Muscle of back (tissue), 13 donors: ENCODE data around the gene EXPH5. TPM values are rescaled to one million over a fixed set of nuclear protein-coding genes. Genes with fewer than 3 reads are reported as not detected.
A peak's percentile ranks its signal among the peaks of the same experiment; 100 is the strongest.
"Not testable (repeated sequence)": the region's sequence is repeated elsewhere in the genome, so short reads cannot be mapped to it uniquely, and the experiment has no call there.

Source experiments
- DNase-seq, 3 donors: peaks; one replicate each; pipeline versions ENCODE4 v3.0.0 to v3.0.0-alpha.2; 2013
- long read RNA-seq, 9 donors: transcript quantifications; one replicate each; lab custom pipeline, GENCODE V29; 2026
- polyA plus RNA-seq, 10 donors: library from polyadenylated mRNA; unstranded; fragments of 120-200 nt; gene quantifications; one replicate each; pipeline ENCODE4 v1.2.1, GENCODE V29; 2013; ENCODE audit not compliant: insufficient read length in 10 of 10

The EXPH5 gene, protein sequence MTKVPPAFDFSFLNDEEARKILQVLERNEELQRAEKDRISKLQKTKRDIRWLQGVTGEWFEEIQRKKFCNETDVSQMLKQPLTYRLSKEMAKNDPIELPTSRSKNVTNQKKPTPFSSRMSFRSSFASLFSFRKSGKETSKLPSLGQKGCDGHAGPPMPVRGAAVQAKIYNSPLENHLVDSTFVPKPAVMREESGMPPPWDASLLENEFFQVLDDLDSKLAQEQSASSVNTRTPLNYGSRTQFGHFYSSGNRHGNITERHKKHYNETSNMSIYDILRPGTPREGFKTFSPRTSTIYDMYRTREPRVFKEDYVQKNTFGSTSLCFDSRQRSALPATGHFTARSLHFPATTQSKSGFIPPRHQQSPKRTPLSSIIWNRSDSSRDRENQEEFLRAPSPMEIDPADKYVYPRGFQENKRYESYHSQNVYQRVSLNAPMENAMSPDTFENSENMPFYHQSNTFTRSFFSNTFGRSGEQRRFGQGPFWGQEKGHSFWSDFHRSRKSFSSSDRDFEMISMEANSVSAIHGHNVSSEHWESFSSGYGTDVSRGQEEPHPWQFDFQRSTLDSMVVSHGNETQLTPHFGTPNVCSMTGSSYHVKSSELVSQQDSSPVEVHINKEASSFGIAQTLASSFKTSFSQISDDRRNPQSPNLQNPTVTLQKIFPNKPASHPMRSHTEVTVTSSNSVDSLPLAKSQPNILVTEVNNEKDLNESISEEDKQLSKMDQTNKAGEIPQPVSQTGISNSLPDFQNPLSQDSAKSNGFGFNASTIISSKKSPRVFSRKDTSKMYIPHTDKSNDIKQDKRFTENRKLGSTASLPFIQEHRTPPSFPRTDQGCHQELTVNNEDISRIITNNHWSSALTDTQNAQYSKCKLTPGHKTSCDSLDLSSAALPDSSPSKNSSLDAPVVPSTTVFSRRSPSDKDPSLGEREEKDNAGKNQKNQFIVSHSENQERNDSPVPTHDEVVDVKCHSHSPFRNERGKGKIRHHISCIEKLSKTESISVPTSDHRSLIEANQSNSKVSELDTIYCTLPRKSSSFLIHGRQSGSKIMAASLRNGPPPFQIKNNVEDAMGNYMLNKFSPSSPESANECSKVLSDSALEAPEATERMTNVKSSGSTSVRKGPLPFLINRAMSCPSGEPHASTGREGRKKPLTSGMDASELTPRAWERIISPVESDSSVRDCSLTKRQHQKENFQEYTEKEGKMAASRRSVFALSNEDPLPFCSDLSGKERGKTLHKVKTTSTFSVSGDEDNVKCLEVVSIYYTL (N-terminal part only)
- 1 to 10 TPM in 2 of 10 donors, under 1 TPM in 8; 0.28 to 2.6 (median 0.45) TPM for polyA plus RNA-seq
- long read RNA-seq, donor 1: 0 reads
- long read RNA-seq, donor 2: 0 reads
- long read RNA-seq, donor 3: 0 reads
- long read RNA-seq, donor 4: 0 reads
- long read RNA-seq, donor 5: 0 reads
- long read RNA-seq, donor 6: 0 reads
- long read RNA-seq, donor 7: 0 reads
- long read RNA-seq, donor 8: 0 reads
- long read RNA-seq, donor 9: 0 reads

DNA sequence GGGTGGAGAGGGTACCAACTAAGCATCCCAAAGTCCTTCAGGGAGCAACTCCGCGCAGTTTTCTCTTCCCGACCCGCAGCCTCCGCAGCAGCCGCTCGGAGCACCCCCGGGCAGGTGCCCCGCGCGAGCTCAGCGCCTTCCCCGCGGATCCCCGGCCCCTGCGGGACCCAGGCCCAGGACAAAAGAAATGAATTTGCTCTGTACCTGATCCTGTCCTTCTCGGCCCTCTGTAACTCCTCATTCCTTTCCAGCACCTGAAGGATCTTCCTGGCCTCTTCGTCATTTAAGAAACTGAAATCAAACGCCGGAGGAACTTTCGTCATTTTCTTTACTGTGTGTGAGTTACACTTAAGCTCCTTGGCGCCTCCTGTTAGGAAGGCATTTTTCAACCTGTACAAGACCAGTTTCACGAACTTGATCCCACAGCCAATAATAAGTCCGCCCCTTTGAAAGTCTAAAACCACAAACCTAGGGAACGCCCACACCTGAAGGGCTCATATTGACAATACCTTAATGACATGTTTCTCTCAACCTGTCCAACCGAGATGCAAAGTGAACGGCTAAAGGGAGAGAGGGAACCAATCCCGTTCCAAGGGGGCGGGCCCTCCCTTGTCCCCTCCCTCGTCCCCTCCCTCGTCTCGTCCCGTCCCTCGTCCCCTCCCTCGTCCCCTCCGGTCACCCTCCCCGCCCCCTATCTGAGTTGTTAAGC is at the start of gene EXPH5:
EXPH5 (minus strand) TSS at position 555 of the 709 bp plus-strand sequence; CDS start at position 323, 232 bp downstream.
- peak; percentile 52 to 86 (median 79) for DNase-seq

DNA sequence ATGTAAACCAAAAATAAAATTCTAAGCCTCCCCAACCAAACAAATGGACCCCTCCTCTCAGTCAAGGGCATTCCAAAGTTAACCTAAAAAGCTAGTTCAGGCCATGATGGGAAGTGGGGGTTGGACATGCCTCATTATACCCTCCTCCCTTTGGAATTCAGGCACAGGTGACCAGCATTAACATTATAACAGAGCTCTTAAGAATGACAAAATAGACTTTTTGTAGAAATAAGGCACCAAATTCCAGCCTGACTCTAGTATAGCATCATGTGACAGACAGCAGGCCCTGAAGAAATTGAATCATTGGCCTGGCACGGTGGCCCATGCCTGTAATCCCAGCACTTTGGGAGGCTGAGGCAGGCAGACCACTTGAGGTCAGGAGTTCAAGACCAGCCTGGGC is 48.2 kb upstream of the EXPH5 start:
- DNase-seq: not testable (repeated sequence)

DNA sequence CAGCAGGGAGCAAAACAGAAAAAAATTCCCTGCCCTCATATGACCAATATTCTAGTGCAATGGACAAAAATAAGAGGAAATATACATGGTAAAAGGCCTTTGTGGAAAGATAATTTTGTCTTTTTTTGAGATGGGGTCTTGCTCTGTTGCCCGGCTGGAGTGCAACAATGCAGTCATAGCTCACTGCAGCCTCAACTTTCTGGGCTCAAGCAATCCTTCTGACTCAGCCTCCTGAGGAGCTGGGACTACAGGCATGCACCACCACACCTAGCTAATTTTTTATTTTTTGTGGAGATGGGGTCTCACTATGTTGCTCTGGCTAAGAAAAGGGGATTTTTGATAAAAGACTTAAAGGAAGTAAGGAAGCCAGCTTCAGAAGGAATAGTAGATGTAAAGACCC is 45.6 kb upstream of the EXPH5 start:
- no peak for DNase-seq

DNA sequence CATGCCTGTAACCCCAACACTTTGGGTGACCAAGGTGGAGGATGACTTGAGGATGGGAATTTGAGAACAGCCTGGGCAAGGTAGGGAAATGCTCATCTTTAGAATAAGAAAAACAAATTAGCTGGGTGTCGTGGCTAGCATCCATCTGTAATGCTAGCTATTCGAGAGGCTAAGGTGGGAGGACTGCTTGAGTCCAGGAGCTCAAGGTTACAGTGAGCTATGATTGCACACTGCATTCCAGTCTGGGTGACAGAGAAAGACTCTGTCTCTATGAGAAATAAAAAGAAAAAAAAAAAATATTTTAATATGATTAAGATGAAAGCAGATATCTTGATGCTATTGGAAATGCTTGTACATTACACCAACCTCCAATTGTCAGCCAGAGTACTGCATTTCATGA is 42.7 kb upstream of the EXPH5 start:
- DNase-seq: no peak

DNA sequence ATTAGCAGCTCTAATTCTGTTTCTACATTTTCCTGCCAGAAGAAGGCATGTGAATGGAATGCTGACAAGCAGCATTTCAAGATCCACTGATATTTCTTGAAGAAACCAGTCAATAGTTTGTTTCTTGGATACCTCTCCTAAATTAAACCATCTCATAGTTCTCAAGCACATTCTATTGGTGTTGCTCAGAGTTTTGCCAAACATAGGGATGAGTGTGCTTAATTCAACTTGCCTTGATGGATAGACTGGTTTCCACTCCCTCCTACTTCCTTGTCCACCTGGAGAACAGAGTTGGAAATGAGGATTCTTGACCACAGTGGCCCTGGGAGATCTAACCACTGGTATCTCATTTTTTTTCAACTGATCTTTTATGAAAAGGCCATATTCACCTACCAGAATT is 41.5 kb upstream of the EXPH5 start:
- no peak for DNase-seq

DNA sequence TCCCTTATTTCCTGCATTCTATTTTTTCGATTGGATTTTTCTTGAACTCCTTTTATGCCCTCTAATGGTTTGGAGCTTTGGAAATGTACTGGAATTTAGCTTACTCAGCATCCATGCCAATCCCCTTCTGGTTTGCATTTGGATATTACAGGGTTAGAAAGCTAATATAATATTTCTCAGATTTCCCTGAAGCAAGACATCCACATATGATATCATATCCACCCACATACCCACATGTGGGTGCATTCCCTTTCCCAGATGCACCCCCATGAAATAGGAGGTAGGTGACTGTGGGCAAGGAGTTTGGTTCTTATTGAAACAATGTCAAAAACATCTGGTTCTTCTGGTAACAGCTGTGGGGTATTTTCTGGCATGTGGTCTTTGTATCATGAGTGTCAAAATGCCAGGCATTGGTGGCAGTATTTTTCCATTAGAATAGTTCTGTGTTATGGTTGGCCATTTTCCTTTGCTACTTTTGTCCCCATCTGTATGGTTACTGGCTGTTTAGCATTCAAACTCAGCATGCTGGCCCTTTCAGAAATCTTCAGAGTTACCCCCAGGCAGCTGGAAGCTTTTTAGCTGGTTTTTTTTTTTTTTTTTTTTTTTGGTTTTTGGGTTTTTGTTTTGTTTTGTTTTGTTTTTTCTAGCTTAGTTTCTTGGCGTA is 38.6 kb upstream of the EXPH5 start:
- no peak for DNase-seq

DNA sequence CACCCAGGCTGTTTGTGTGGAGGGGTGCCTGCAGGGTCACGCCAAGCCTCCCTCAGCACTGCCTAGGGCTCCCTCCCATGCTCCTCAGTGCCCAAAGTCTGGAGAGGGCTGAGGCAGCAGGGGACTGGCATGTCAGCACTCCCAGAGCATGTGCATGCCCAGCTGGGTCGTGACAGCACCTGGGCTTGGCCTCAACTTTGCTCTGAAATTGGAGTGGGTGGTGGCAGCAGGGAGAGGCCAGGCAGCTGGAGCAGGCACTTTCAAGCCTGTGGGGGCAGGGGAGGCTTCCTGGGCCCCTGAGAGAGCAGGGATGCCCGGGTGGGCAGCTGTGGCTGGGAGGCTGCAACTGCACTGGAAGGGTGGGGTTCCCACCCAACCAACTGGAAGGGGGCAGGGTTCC is 35.7 kb upstream of the EXPH5 start:
- DNase-seq: no peak

DNA sequence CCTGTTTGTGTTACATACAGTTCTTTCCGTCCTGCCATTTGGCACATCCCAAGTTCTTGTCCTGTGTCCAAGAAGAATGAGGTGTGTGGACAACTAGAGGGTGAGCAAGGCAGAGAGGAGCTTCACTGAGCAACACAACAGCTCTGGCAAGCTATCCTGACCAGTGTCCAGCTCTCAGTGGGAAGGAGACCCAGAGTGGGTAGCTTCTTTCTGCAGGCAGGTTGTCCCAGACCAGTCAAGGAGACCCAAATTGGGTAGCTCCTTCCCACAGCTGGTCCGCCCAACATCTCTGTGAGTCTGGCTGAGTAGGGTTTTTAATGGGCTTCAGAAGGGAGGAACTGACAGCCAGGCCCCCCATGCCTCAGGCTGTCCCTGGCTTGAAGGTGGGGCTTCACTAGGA is 35.2 kb upstream of the EXPH5 start:
- DNase-seq: no peak

DNA sequence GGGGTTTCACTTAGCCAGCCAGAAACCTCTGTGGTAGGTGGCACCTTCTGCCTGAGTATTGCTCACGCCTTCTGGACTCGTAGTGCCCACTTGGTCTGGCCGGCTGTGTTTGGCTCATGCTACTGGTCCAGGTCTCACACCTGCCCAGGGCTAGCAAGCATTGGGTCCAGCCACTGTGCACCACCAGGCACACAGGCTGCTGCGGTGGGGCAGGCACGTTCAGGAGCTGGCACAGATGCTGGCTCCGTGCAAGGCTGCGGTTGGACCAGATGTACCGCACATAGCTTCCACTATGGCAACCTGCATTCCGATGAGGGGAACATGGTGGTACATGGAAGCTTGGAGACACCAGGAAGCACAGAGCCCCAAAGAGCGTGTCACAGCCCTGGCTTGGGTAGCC is 34.8 kb upstream of the EXPH5 start:
- DNase-seq: no peak

DNA sequence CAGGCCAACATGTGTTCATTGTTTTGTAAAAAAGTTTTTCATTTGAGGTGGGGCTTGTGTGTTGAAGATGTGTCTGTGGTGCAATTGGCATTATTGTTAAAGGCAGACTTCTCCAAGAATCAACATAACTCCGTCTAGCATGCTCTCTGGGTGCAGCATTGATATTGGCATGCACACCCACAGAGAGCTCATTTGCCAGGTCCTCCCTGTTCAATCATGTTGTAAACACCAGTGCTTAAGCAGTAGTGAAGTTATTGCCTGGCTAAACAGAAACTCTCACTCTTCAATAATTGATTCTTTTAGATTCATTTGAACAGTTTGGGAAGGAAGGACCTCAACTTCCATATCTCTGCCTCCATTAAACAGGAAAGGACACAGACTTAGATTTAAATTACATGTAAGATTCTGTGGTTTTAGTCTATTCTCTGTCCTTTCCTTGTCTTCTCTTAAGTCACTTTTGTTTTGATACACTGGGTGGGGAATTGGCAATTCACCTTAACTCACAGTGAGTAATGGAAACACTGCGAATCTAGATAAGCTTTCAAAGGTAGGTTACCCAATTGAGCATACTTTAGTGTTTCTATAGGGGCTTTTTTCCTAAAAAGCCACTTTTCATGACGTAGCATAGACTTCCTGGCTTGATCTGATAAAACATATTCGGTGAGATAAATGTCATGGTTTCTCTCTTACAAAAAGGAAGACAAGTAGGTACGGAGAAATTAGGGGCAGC is 30.8 kb upstream of the EXPH5 start:
- no peak for DNase-seq

DNA sequence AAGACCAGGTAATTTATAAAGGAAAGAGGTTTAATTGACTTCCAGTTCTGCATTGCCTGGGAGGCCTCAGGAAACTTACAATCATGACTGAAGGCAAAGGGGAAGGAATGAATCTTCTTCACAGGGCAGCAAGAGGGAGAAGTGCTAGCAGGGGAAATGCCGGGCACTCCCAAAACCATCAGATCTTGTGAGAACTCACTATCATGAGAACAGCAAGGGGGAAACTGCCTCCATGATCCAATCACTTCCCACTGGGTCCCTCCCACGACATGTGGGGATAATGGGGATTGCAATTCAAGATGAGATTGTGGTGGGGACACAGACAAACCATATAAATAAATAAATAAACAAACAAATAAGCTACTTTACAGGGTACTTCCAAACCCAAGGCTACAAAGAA is 28.8 kb upstream of the EXPH5 start:
- no peak for DNase-seq

DNA sequence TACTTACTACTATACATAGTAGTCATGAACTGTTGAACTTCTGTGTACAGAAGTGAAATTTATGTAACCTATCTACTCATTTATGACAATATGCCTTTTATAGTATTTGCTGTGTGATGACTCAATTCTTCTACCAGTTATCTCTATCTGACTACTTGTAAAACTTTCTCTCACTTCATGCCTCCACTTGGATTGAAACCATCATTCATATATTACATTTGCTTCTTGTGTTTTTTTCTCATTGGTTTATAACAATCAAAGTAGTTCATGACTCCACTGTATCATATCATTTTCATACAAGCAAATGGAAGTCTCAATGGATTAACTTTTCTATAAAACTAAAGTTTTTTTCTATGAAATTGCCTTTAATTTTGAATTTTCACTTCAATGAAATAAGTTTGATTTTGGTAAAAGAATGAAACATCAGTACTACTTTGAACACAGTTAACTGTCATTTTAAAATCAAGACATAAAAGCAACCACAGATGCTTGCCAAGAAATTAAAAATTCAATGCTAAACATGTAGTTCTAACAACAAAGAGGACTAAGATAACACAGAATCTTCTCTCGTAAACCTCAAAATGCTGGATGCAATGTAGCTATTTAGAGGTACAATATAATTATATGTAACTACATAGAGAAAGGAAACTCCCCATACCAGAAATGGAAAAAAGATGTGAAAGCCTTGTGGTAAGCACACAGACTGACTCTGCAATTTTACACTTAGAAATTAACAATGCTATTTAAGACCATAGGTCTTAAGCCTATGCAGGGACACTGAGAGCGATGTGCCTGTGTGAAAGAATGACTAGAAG is 27.6 kb upstream of the EXPH5 start:
- no peak for DNase-seq

DNA sequence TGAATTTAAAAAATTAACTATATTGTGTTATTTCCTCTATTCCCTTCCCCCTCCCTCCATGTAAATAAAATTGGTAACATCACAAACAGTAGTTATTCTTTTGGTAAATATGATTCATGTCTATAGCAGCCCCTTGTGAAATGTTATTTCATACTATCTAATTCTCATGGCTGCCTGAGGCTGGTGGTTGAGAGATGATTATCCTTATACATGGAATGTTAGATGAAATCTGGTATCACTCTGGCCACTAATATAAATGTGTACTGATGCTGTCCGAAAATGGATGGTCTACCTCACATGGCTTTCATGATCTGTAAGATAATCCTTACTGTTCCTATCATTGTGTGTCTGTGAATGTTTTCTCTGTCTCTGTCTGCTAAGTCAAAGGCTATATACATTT is 25.0 kb upstream of the EXPH5 start:
- DNase-seq: no peak

DNA sequence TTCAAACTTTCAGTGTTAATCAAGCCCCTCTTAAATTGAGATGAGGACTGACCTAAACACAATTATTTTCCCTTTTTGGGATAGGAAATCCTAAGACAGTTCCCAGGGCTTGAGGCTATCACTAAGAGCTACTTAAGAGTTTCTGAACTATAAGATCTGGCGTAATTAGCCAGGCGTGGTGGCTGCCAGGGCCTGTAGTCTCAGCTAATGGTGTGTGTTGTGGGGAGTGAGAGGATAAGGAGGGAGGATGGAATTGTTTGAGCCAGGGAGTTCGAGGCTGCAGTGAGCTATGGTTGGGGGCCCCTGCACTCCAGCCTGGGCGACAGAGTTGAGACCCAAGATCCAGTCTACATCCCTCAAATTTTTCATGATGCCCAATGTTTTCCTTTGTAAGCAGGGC is 23.5 kb upstream of the EXPH5 start:
- no peak for DNase-seq

DNA sequence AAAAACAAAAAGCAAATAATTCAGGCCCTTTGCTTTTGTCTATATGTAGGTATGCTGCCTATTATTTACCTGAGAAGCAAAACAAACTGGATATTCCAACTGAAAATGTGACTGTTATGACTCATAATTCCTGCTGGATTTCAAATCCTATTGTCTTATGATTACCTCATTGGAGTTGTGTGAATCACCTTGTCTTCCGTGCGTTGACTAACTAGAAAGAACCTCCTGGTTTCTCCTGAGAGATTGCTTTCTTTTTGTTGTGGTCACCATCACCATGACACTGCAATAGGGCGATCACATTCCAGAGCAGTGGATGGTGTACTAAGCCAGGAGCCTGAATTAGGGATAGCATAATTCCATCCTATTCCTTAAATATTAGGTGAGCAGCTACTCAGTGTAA is 23.0 kb upstream of the EXPH5 start:
- peak in 1 of 3 donors; percentile 66 for DNase-seq

DNA sequence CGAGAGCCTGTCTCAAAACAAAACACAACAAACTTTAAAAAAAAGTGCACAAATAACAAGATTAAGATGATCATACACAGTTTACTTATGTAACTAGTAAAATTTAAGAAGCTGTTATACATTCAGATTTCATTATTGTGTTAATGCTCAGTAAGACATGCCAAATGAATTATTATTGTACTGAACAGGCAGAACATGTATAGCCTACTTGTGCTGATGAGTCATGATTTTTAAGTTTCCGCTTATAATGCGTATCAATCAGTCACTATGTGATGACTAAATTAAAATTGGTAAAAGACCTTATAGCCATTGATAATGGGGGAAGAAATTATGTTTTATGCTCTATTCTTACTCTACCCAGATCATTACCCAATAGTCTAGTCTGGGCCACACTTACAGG is 20.5 kb upstream of the EXPH5 start:
- DNase-seq: no peak

DNA sequence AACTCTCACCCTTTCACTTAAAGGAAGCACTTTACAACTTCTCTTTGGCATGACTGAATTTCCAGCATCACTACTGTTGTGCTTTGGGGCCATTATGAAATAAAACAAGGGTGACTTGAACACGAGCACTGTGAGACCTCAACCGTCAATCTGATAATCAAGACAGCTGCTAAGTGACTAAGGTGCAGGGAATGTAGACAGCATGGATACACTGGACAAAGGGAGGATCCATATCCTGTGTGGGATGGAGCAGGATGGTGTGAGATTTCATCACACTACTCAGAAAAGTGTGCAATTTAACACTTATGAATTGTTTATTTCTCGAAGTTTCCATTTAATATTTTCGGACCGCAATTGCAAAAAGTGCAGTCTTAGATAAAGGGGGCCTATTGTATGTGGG is 16.1 kb upstream of the EXPH5 start:
- peak in 1 of 3 donors; percentile 13 for DNase-seq

DNA sequence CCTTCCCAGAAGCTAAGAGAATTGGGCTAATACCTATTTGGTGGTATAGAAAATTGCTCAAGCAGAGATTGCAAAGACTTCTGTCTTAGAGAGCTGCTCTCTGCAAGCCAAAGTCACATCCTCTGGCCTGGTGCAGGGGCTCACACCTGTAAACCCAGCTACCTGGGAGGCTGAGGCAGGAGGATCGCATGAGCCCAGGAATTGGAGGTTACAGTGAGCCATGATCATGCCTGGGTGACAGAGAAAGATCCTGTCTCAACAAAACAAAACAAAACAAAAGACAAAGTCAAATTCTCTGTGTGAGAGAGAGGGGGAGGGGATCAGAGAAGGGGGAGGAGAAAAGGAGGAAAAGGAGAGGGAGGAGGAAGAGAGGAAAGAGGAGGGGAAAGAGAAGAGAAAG is 15.0 kb upstream of the EXPH5 start:
- DNase-seq: no peak
